Choroid plexus epithelial cell (primary cell): ENCODE measurements around the gene FRMD4A.

Source experiments
- DNase-seq: peaks from one replicate; pipeline ENCODE4 v3.0.0-alpha.2; 2010; ENCODE audit warnings: low read depth
- H3K4me3 ChIP-seq: 2 replicates; pipeline ENCODE4 v1.5.1; 2011; ENCODE audit warnings: low read depth, mild to moderate bottlenecking, control low read depth, low read length, moderate library complexity
- TF ChIP-seq, protein P1 (sequence below): conservative IDR thresholded peaks from 2 replicates; pipeline ENCODE4 v1.5.1; 2011; ENCODE audit warnings: low read depth, mild to moderate bottlenecking, control low read depth, inconsistent platforms, low read length, moderate library complexity

Gene FRMD4A

GRCh38 chr10:13661256-13661655 lies 669.5 kb downstream of the FRMD4A start:
- no peak for DNase-seq
- H3K4me3 ChIP-seq = no peak overlapping the region
- TF ChIP-seq, protein P1, sequence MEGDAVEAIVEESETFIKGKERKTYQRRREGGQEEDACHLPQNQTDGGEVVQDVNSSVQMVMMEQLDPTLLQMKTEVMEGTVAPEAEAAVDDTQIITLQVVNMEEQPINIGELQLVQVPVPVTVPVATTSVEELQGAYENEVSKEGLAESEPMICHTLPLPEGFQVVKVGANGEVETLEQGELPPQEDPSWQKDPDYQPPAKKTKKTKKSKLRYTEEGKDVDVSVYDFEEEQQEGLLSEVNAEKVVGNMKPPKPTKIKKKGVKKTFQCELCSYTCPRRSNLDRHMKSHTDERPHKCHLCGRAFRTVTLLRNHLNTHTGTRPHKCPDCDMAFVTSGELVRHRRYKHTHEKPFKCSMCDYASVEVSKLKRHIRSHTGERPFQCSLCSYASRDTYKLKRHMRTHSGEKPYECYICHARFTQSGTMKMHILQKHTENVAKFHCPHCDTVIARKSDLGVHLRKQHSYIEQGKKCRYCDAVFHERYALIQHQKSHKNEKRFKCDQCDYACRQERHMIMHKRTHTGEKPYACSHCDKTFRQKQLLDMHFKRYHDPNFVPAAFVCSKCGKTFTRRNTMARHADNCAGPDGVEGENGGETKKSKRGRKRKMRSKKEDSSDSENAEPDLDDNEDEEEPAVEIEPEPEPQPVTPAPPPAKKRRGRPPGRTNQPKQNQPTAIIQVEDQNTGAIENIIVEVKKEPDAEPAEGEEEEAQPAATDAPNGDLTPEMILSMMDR = no peak

DNA sequence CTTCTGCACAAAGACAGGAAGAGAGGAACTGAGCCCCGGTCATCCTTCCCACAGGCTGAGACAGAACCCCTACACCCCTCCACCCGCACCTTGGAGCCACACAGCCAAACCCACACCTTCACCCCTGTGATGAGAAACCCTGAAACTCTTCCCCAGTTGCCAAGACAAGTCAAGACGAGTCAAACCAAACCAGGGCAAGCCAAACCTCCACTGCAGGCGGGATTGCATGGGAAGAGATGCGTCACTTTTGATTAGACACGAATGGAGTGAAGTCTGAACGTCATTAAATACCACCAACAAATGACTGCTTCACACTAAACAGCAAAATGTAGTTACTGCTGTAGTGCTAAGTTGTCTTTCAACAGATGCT lies 670.2 kb downstream of the FRMD4A start:
- TF ChIP-seq, protein P1 = no peak
- no peak for DNase-seq

GRCh38 chr10:13659887-13660550 lies 670.7 kb downstream of the FRMD4A start:
- TF ChIP-seq, protein P1 = peak; percentile 95
- peak; percentile 61 for DNase-seq
- H3K4me3 ChIP-seq = no peak overlapping the region

More for the DNA sequence above, 670.2 kb downstream of the FRMD4A start:
- no peak overlapping the region for H3K4me3 ChIP-seq

GRCh38 chr10:13658871-13659685 lies 671.6 kb downstream of the FRMD4A start:
- TF ChIP-seq, protein P1 = no peak
- no peak overlapping the region for H3K4me3 ChIP-seq
- DNase-seq = peak; percentile 26

DNA sequence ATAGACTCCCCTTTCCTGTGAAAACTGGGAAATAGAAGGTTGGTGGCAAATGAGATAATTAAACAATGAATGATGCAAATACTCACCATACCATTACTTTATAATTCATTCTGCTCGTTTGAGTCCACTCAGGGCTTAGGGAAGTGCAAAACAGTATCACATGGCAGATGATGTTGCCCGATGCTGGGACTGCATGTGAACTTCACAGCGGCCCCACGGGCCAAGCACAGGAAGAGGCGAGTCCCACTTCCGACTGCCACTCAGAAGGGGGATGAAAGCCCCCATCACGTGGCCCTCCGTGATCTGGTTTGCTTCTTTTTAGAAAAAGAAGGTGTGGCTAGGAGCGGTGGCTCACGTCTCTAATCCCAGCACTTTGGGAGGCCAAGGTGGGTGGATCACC lies 672.5 kb downstream of the FRMD4A start:
- TF ChIP-seq, protein P1 = no peak
- no peak for DNase-seq
- H3K4me3 ChIP-seq = no peak overlapping the region

DNA sequence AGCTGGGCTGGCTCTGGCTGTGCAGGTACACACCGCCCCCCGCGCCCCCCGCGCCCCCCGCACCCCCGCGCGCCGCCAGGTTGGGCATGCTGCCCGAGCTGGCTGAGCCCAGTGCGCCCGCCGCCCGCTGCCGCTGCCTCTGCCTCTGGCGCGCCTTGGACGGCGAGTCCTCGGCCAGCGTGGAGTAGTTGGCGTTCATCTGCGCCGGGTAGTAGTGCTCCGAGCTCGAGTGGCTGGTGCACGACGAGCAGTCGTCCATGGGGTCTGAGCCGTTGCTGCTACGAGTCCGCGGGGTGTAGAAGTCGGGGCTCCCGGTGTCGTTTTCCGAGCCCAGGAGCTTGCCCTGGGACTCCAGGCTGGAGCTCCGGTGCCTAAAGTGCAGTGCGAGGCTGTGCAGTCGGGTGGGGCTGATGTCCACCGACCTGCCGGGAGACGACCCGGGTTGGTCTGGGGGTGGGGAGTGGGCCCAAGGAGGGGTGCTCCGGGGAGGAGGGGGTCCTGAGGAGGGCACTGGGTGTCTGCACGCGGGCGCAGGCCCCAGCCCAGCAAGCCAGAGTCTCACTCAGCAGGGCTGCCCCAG lies 673.5 kb downstream of the FRMD4A start:
- H3K4me3 ChIP-seq = no peak overlapping the region
- TF ChIP-seq, protein P1 = no peak
- DNase-seq = no peak
